HG02840 (cell line): Measurements from ENCODE around the gene POLR2J3.
"Not testable (repeated sequence)": the region's sequence is repeated elsewhere in the genome, so short reads cannot be mapped to it uniquely, and the experiment has no call there.

Experiments used
- ATAC-seq: cut with Tn5 transposase; IDR thresholded peaks from one replicate; pipeline ENCODE4 v1.9.1; 2021; ENCODE audit warnings: mild to moderate bottlenecking, moderate library complexity, moderate number of reproducible peaks; ENCODE audit not compliant: unreplicated experiment, low FRiP score

POLR2J3 gene

DNA sequence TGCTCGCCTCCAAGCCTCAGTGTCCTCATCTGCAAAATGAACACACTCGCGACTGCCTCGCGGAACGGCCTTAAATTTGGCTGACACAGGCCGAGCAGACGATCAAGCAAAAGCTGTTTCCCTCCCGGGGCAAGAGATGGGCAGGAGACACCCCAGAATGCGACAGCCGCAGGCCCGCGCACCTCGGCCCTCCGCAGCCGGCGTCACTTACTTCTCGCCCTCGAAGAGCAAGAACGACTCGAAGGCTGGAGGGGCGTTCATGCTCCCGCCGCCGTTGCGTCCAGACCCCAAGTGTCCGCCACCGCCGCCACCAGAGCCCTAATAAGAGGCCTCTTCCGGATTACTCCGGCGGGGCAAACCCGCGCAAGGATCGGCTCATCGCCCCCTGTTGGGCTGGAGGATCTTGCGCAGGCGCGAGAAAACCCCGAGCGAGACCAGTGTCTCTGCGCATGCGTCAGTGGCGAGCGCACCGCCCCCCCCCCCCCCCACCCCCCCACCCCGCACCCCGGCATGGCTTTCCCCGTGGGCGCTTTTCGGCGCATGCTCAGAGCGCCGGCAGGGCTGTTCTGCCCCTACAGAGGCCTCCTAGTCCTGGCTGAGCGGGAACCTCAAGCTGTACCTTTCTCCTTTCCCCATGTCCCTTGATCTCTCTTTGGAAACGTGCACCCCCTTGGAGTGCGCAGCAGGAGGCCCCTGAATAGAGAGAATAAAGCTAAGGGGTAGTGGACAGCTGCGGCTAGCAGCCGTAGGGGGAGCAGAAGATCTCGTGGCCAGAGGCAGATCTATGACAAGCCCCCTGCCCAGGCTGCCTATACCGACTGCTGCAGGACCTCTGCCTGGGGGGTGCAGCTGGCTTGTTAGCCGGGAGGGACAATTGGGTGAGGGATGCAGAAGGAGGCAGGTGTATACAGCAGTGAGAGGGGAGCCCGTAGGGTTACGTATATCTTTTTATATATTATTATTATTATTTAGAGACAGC is at the start of gene POLR2J3:
TSS of gene POLR2J3 (minus strand) at position 323 of the 979 bp plus-strand sequence. CDS start at position 261, 62 bp downstream.
- peak; percentile 97 for ATAC-seq

DNA sequence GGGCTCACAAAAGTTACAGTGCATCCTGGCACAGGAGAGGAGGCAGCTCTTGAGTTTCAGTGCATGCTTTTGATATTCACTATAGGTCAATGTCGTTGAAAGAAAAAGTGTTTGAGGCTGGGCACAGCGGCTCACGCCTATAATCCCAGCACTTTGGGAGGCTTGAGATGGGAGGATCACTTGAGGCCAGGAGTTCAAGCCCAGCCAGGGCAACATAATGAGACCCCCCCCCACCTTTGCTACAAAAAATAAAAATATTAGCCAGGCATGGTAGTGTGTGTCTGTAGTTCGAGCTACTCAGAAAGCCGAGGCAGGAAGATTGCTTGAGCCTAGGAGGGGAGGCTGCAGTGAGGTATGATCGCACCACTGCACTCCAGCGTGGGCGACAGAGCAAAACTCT is 45.7 kb upstream of the POLR2J3 start:
- ATAC-seq = not testable (repeated sequence)

GRCh38 chr7:102616507-102617125 is 44.2 kb upstream of the POLR2J3 start, which contains the start of gene RASA4:
RASA4 (minus strand) TSS chr7:102616756; CDS start chr7:102616689, 67 bp downstream.
- peak; percentile 47 for ATAC-seq

- not testable (repeated sequence) for ATAC-seq
Measured at GRCh38 chr7:102615930-102616329, 43.5 kb upstream of the POLR2J3 start.

DNA sequence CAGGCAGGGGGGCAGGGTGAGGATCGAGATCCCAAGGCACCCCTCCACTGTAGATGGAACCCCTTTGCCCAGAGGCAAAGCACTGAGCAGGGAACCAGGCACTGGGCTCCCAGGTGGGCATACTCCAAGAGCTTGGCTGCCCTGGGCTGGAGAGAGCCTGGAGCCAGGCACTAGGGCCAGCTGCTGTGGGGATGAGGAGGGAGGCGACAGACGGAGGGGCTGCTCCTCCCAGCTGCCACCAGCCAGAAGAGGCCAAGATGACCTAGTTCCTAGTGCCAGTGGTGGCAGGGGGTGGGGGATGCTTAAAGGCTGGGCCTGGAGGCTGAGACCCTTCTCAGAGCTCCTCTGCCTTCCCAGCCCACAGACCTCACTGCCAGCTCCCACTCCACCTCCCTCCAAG is 42.5 kb upstream of the POLR2J3 start:
- not testable (repeated sequence) for ATAC-seq

GRCh38 chr7:102614346-102614697 is 41.9 kb upstream of the POLR2J3 start:
- peak; percentile 18 for ATAC-seq

DNA sequence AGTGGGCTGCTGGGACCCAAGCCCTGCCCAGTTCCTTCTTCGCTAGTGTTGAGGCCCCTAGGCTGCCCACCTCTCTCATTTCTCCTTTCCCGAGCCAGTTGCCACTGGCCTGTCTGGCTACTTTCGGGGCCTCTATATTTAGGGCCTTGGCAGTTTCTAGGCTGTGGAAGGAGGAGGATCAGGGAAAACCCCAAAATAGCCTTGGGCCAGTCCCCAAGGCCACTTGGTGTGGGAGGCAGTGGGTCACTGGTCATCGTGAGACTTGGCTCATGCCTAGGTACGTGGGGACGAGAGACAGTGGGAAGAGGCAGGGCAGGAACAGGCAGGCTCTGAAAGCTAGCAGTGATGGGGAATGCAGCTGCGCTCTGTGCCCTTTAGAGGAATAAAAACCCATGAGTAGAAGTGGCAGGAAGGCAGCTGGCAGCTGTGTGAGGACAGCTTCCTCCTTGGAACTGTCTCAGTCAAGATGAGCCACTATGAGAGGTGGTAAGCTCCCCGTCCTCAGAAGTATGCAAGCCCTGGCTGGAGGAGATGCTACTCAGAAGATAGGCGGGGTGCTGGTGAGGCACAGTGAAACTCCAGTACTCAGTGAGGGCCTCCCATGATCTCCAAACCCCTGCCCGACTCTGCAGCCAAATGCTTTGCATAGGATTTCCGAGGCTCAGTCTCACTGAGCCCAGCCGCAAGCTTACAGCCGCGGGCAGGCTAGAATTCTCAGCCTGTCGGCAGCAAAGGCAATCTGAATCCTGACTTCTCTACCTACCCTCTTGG is 41.4 kb upstream of the POLR2J3 start:
- ATAC-seq = peak; percentile 64

- not testable (repeated sequence) for ATAC-seq
Measured at GRCh38 chr7:102611675-102612325, 39.4 kb upstream of the POLR2J3 start.

- peak; percentile 27 for ATAC-seq
Measured at GRCh38 chr7:102611013-102611674, 38.8 kb upstream of the POLR2J3 start.

GRCh38 chr7:102610441-102610840 is 38.1 kb upstream of the POLR2J3 start:
- not testable (repeated sequence) for ATAC-seq

DNA sequence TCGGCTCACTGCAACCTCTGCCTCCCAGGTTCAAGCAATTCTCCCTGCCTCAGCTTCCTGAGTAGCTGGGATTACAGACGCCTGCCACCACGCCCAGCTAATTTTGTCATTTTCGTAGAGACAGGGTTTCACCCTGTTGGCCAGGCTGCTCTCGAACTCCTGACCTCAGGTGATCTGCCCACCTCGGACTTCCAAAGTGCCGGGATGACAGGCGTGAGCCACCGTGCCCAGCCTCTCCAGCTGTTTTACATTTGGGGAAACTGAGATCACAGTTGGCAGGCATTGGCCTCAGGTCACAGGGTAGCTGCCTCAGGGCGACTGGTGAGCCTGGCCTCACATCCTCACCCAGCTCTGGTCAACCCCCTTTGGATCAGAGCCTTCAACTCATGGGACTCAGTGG is 37.4 kb upstream of the POLR2J3 start:
- not testable (repeated sequence) for ATAC-seq

DNA sequence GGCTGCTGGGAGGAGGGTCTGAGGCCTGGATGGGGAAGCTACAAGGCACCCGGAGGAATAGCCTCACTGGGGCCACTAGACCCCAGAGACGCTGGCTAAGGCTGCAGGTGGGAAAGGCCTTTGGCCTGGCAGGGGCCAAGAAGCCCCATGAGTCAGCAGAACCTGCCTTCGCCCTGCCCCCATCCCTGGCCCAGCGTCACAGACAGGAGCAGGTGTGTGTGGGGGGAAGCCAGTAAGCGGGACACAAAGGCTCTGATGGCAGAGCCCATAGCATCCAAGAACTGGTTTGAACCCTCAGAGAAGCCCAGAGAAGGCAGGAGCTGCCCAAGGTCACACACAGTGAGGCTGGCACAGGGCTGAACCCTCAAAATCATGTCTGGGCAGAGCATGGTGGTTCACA is 34.5 kb upstream of the POLR2J3 start:
- ATAC-seq = not testable (repeated sequence)

DNA sequence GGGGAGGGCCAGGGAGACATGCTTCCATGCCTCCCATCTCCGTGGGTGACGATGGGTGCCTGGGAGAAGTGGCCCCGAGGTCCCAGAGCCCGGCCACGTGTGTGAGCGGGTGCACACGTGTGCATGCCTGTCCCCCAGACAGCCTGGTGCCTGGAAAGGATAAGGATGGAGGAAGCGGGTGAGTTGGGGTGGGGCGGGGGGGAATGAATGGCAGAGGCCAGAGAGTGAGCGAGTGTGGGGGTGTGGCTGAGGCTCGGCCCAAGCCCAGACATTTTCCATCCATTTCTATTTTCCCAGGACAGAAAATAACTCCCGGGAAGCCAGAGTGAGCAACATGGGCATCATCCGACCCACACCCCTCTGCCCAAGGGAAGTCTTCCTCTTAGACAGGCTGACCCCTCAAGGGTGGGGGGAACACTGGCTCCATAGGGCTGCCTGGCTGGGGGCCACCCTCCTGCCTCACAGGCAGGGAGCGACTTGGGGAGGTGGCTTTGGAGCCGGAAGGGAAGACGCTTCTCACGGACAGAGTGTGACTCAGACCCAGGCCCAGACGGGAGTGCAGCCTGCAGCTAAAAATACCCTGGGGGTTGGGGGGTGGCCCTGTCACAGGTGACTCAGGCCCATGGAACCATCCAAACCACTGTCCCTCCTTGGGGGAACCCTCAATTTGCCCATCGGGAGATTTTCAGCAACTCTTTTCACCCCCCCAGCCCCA is 32.2 kb upstream of the POLR2J3 start:
- not testable (repeated sequence) for ATAC-seq

DNA sequence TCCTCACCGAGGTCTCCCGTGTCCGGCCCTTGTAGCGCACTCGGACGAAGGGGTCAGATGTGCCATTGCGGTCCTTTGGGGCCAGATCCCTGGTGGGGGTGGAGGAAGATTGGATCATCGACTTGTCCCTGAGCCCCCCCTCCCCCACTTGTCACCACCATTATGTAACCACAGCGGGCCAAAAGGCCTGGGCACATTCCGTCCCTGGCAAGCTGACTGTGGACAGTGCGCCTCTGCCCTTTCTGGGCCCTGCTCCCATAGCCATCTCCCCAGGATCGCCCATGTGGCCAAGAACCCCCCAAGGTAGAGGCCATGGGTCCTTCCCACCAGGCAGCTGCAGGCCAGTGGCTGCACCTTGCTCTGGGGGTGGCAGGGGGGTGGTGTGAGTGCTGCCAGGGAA is 29.9 kb upstream of the POLR2J3 start:
- ATAC-seq = not testable (repeated sequence)

GRCh38 chr7:102599699-102600098 is 27.3 kb upstream of the POLR2J3 start:
- ATAC-seq = not testable (repeated sequence)

GRCh38 chr7:102596036-102596435 is 23.7 kb upstream of the POLR2J3 start:
- not testable (repeated sequence) for ATAC-seq

DNA sequence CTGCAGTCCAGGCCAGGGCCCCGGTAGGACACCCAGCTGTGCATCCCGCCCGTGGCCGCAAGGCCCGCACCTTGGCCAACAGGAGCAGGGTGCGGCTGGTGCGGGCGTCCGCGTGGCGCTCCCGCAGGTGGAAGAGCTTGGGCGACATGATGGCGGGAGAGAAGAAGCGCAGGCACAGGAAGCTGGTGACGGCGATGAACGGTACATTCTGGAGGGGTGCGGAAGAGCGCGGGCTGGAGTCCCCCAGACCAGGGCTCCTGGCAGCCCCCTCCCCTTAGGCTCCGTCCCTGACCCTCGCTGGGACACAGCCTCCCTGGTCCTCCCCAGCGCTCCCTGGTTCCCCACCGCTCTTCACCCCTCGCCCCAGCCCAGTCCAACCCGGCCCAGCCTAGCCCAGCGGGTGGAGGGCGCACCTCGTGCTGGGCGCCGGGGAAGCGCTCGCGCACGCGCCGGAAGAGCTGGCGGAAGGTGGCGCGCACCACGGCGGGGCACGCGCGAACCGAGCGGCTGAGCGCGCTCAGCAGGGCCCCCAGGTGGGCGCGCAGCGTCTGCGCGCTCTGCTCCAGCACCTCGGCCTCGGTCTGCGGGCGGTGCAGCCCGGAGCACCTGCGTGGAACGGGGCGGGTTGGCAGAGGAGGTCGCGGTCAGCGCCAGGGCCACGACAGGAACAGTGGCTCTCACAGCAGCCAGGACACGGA is 21.4 kb upstream of the POLR2J3 start:
- peak; percentile 34 for ATAC-seq

- peak; percentile 45 for ATAC-seq
Measured at GRCh38 chr7:102592477-102593019, 20.2 kb upstream of the POLR2J3 start.
